Epithelial cell of proximal tubule (primary cell): ENCODE results near the gene LRRK1. TPM values are rescaled to one million over a fixed set of nuclear protein-coding genes. Genes with fewer than 3 reads are reported as not detected.

Experiments used
- DNase-seq: peaks from one replicate; pipeline ENCODE4 v3.0.0-alpha.2; 2011; ENCODE audit warnings: low read depth
- H3K4me3 ChIP-seq: 2 replicates; pipeline ENCODE4 v1.5.1; 2011; ENCODE audit warnings: low read depth, mild to moderate bottlenecking, low read length
- total RNA-seq: library from RNA; depleted of rRNA; stranded (reverse); fragments of >200 nt; gene quantifications from 2 replicates; pipeline ENCODE4 v1.2.3, GENCODE V29; 2015
- TF ChIP-seq, protein P1 (sequence below): conservative IDR thresholded peaks from 2 replicates; pipeline ENCODE4 v1.5.1; 2012; ENCODE audit warnings: low read depth, mild to moderate bottlenecking, low read length

The LRRK1 gene, protein sequence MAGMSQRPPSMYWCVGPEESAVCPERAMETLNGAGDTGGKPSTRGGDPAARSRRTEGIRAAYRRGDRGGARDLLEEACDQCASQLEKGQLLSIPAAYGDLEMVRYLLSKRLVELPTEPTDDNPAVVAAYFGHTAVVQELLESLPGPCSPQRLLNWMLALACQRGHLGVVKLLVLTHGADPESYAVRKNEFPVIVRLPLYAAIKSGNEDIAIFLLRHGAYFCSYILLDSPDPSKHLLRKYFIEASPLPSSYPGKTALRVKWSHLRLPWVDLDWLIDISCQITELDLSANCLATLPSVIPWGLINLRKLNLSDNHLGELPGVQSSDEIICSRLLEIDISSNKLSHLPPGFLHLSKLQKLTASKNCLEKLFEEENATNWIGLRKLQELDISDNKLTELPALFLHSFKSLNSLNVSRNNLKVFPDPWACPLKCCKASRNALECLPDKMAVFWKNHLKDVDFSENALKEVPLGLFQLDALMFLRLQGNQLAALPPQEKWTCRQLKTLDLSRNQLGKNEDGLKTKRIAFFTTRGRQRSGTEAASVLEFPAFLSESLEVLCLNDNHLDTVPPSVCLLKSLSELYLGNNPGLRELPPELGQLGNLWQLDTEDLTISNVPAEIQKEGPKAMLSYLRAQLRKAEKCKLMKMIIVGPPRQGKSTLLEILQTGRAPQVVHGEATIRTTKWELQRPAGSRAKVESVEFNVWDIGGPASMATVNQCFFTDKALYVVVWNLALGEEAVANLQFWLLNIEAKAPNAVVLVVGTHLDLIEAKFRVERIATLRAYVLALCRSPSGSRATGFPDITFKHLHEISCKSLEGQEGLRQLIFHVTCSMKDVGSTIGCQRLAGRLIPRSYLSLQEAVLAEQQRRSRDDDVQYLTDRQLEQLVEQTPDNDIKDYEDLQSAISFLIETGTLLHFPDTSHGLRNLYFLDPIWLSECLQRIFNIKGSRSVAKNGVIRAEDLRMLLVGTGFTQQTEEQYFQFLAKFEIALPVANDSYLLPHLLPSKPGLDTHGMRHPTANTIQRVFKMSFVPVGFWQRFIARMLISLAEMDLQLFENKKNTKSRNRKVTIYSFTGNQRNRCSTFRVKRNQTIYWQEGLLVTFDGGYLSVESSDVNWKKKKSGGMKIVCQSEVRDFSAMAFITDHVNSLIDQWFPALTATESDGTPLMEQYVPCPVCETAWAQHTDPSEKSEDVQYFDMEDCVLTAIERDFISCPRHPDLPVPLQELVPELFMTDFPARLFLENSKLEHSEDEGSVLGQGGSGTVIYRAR (N-terminal part only)
- total RNA-seq = 8.1 and 8.8 TPM in 2 replicates

DNA sequence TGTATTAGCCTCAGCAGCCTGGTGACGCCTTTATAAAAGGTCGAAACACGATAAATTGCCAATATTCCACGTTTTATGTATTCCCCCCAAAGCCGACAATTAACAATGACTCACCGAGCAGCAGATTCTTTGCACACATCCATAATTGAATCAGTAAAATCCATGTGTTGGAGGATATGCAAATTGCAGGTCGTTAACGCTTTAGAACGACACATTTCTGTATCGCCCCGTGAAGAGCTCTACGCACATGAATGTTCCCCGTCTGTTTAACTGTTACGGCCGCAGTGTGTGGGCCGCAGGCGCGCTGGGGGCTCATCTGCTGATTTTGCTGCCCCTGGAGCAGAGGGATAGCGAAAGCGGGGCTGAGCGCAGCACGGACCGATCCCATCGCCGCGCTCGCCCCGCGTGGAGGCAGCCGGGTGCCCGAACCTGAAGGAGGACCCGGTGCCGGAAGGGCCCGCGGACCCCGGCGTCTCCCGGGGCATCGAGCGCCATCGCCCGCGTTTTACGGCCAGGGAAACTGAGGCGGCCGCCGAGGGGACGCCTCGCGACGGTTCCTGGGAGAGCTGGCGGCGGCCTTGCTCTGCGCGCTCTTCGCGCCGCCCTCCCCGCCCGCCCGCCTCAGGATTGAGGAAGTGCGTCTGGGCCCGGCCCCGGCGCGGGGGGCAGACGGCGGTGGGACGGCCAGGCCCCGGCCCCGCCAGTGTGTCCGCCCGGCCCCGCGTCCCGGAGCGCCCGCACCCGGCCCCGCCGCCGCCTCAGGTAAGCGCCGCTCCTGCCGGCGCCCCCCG is at the start of gene LRRK1:
TSS of gene LRRK1 (plus strand) at position 668 of the 791 bp plus-strand sequence. CDS start 5,276 bp downstream, outside the sequence.
- TF ChIP-seq, protein P1, sequence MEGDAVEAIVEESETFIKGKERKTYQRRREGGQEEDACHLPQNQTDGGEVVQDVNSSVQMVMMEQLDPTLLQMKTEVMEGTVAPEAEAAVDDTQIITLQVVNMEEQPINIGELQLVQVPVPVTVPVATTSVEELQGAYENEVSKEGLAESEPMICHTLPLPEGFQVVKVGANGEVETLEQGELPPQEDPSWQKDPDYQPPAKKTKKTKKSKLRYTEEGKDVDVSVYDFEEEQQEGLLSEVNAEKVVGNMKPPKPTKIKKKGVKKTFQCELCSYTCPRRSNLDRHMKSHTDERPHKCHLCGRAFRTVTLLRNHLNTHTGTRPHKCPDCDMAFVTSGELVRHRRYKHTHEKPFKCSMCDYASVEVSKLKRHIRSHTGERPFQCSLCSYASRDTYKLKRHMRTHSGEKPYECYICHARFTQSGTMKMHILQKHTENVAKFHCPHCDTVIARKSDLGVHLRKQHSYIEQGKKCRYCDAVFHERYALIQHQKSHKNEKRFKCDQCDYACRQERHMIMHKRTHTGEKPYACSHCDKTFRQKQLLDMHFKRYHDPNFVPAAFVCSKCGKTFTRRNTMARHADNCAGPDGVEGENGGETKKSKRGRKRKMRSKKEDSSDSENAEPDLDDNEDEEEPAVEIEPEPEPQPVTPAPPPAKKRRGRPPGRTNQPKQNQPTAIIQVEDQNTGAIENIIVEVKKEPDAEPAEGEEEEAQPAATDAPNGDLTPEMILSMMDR = no peak
- DNase-seq = no peak
- peak within 1 kb of the TSS; percentile 77 for H3K4me3 ChIP-seq

DNA sequence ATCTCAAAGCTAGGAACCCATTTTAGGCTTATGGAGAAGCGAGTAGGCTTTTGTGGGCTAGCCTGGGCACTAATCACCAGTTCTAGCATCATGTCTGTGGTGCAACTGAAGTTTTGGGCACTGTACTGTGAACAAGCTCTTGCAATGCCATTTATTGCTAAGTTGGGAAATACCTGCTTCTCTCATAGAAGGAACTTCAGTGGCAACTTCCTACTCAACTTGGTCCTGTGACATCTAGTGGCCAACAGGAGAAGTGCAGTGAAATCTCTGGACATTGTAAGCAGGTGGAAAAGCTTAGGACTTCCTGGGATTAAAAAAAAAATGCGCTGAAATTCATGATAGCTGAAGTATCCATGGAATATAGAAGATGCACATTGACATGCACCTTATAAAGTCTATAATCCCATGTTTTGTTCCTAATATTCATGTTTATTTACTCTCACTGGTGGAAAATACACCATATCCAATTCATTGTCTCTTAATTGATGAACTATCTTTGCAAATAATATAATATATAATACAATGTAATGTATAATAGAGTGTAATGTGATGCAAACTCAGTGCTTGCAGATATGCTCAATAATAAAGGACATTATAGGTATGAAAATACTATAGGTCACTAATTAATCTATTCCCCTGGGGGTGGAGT is 46.0 kb upstream of the LRRK1 start:
- H3K4me3 ChIP-seq = no peak overlapping the region
- TF ChIP-seq, protein P1 = peak; percentile 94
- peak; percentile 74 for DNase-seq

DNA sequence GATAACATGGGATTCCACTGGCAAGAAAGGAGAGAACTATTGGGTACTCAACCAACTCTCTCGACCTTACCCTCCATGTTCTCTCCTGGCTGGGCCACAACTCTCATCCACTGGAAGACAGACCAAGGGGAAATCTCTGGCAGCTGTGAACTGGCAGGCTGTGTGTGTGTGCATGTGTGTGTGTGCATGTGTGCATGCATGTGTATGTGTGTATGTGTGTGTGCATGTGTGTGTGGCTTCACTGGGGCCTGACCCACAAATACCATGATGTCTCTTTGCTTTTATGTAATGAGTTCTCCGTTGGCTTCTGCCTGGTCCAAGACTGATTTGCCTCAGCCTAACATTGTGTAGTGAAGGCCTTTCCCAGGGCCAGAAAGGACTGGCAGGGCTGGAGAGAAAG is 43.7 kb upstream of the LRRK1 start:
- TF ChIP-seq, protein P1 = no peak
- H3K4me3 ChIP-seq = no peak overlapping the region
- DNase-seq = no peak

DNA sequence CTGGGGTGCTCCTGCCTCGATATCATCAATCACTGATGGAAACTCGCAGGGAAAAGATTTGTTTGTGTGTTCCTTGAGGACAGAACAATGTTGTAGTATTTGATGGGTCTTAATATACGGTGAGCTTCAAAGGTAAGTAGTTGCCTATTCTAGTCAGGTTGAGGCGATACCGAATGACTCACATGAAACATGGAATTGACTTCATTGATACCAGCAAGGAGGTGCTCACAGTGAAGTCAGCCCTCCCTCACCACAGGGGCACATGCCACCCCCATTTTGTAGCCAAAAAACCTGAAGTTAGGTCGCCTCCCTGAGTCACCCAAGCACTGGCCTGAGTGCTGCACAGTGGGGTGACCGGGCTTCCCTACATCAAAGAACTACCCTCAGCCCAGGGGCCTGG is 43.2 kb upstream of the LRRK1 start:
- TF ChIP-seq, protein P1 = no peak
- H3K4me3 ChIP-seq = no peak overlapping the region
- DNase-seq = no peak

DNA sequence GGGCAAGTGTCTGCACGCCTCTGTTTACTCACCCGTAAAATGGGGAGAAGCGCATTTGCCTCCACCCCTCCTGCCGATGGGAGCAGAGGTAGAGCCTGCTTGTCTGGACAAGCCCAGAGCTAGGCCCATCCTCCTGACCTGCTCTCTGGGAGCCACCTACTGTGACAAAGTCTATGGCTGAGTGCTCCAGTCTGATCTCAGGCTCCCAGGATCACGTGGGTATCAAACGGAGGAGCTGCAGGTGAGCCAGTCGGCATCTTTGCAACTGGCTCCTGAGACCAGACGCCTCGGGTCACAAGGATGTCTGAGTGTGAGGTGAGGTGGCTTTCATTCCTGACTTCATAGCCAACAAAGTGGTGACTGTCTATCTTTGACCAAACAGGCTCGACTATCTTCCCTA is 41.6 kb upstream of the LRRK1 start:
- DNase-seq = no peak
- TF ChIP-seq, protein P1 = no peak
- no peak overlapping the region for H3K4me3 ChIP-seq

DNA sequence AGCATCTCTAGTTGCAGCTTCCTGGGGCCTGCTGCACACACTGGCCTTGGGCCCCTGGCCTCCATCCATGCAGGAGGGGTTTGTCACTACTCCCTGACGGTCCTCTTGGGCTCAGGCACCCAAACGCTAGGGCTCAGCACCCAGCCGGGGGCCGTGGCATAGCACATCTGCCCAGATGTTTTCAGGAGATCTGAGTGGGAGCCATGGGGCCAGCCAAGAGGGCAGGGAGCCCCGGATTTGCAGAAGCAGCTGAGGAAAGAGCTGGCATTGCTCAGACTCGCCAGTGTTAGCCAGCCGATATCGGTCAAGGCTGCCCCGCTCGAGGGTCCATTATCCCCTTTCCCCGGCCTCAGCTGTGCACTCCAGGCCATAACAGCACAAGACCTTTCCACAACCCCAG is 41.0 kb upstream of the LRRK1 start:
- no peak for DNase-seq
- TF ChIP-seq, protein P1 = no peak
- H3K4me3 ChIP-seq = no peak overlapping the region
